ENCODE measurements around the gene EN1. TPM values are rescaled to one million over a fixed set of nuclear protein-coding genes. Genes with fewer than 3 reads are reported as not detected.

The EN1 gene
- not detected in 2 replicates for total RNA-seq

DNA sequence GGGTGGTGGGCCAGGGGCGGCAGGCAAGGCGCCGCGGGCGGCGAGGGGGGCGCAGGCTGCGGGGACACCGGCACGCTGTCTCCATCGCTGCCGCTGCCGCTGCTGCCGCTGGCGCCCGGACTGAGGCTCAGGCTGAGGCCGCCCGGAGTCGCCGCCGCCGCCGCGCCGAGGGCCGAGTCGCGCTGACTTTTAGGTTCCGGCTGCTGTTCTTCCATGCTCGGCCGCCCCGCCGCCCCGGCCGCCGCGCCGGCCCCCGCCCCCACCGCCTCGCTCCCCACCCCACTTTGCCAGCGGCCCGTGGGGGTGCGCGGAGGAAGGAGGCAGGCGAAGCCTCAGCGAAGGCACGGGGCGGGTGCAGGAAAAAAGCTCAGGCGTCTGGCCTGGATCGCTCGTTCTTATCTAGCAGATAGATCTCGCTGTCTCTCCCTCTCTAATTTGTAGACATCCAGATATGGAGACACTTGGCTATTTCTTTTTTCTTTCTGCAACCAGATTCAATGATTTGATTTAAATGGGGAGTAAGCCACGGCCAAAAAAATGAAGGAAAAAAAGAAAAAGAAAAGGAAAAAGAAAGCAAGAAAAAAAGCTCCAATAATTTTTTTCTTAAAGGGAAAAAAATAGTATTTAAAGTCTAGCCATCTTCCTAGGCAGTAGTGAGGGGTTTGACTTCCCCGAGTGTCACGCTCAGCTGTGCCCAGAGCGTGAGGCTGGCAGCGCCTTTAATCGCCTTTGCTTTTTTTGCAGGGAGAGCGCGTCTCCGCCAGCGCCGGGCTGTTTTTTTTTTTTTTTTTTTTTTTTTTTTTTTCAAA is at the start of gene EN1:
EN1 (minus strand) TSS at position 696 of the 809 bp plus-strand sequence; CDS start at position 215, 481 bp downstream.

Other genes starting within 250 kb of the EN1 start
- not detected in 2 replicates for gene MARCO, start 94.5 kb upstream of the EN1 start, total RNA-seq